Kasumi-1 (cell line): ENCODE results near the gene NUAK1.

Experiments used
- DNase-seq, 2 experiments: peaks; one replicate each; lab custom pipeline; 2025; lab: John Stamatoyannopoulos, UW

Gene NUAK1

DNA sequence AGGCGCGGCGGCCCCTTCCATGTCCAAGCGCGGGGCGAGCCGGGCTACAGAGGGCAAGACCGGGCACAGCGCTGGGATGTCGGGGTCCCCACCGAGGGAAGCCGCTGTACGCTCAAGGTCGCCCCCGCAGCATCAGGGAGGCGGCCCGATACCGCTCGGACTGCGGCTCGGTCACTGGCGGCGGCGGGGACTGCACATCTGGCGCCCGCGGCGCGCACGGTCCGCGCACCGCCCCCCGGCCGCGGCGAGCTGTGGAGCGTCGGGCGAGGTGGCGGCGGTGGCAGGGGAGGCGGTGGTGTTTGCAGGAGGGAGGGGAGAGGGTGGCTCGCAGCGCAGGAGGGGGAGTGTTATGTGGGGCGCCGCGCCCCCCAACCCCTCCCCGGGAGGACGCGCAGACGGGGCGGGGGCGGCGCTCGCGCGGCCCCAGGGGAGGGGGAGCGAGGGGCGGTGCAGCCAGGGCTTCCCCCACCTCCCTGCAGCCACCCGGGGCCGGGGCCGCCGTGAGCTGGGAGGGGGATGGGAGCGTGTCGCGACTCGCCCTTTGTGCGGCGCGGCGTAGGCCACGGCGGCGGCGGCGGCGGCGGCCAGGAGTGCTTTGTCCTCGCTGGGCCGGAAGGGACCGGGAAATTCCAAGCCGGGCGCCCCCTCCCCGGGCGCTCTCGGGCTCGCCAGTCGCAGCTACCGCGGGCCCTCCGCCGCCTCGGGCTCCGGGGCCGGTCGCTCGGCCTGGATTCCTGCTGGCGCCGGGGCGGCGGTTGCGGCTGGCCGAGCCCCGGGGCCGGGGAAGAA, at the start of gene NUAK1:
NUAK1 (minus strand) TSS at position 322 of the 789 bp plus-strand sequence; CDS start at position 21, 301 bp downstream.
- DNase-seq: no peak

DNA sequence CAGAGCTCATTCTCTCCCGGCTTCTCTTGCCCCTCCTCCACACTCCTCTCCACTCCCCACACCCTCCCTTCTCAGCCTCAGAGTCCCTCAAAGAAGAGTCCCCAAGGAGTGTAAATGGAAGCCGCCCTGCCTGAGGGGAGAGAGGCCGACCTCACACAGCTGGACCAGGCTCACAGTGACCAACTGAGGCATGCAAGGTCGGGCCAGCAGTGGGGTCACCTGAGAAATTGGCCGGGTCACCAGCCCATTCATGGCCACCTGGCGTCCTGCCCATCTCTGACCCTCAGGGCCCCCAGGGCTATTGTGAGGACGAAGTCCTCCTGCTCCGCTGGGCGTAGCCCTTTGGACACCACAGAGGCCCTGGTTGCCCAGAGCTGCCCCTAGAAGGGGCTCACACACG, 49.5 kb upstream of the NUAK1 start:
- DNase-seq: no peak

DNA sequence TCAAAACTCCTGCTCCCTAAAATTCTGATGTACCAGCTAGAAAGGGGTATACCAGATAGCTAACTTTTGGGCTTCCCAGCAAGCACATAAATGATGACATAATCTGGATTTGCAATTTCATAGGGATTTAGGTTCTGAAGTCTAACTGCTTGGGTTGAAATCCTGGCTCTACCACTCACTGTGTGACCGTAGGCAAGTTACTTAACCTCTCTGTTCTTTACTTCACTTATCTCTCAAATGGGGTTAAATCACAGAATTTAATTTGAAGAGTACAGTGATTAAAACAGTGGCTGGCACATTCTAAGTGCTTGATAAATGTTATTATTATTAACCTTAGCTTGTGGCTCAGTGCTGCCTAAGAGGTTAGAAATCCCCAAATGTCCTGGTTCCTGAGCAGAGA, 49.1 kb upstream of the NUAK1 start:
- no peak for DNase-seq

- DNase-seq: no peak
Observed at GRCh38 chr12:106187155-106187789, 48.5 kb upstream of the NUAK1 start.

DNA sequence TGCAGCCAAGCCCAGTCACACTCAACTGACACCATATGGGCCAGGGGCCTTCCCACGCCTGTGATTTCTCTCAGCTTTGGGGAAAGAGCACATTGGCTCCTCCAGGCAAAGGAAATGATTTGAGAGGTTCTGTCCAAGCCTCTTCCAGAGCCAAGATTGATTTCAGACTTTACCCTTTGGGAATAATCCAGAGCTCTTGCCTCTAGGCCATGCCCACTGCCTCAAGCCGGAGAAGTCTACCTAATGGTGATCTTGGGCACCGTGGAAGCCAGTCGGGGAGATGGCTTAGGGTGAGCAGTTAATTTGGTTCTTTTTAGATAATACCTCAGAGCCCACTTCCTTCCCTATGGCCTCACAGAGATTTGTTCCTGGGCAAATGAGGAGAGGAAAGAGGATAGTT, 45.0 kb upstream of the NUAK1 start:
- no peak for DNase-seq

GRCh38 chr12:106181401-106182114, 42.8 kb upstream of the NUAK1 start:
- DNase-seq: no peak

DNA sequence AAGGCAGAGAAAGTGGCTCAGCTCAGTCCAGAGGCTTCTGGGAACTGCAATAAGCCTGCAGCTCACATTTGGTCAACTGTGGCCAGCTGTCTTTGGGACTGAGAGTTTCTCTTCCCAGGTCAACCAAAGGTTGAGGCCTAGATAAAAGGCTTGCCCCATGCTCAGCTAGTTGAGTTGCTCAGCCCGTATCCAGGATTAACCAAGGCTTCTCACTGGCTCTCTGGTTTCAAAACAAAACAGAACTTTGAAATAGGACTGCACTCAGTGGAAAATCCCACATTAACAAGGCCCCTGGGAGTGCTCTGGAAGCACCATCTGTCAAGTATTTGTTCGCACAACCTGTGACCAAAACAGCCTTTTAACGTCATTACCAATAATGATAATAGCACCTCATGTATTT, 40.3 kb upstream of the NUAK1 start:
- DNase-seq: no peak

DNA sequence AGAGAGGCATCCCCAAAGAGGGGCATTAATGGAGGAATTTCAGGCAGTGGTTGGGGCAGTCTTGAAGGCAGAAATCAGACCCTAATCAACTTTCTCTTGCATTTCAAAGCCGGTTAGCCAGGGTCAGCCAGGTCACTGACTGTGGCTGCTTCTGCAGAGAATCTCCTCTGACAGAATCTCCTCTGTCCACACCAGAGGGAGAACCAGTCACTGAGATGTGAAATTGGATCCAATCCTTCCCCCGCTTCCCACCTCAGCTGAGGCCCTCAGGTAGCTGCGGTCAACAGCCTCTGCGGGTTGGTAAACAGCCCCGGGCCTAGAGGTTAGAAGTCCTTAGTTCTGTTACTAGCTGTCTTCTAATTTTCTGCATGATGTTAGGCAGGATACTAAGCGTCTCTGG, 39.8 kb upstream of the NUAK1 start:
- DNase-seq: no peak

DNA sequence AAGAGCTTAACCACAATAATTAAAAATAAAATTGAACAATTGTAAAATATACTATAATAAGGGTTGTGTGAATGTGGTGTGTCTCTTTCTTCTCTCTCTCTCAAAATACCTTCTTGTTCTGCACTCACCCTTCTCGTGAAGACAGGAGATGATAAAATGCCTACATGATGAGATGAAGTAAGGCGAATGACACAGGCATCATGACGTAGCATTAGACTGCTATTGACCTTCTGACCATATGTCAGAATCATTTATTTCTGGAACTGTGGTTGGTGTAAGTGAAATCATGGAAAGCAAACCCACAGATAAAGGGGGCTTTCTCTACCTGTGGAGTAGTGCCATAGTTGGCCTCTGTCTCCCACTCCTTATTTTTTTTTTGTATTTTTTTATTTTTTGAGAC, 37.8 kb upstream of the NUAK1 start:
- DNase-seq: no peak

- no peak for DNase-seq
Observed at GRCh38 chr12:106174876-106175275, 36.1 kb upstream of the NUAK1 start.

DNA sequence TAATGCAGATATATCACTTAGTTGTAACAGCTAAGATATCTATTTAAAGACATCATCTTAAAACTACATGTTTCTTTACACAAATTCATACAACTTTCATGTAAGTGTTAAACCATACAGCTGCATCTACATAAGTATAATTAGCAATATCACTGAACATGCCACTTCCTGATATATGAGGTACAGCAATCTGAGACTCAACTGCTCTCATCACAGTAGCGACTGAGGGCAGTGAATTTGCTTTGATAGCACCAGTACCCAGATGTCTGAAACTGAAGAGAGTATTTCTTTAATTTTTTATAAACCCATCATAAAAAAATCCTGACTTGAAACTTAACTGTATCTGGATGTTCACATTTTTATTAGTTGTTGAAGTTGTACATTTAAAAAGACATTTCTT, 34.7 kb upstream of the NUAK1 start:
- no peak for DNase-seq

DNA sequence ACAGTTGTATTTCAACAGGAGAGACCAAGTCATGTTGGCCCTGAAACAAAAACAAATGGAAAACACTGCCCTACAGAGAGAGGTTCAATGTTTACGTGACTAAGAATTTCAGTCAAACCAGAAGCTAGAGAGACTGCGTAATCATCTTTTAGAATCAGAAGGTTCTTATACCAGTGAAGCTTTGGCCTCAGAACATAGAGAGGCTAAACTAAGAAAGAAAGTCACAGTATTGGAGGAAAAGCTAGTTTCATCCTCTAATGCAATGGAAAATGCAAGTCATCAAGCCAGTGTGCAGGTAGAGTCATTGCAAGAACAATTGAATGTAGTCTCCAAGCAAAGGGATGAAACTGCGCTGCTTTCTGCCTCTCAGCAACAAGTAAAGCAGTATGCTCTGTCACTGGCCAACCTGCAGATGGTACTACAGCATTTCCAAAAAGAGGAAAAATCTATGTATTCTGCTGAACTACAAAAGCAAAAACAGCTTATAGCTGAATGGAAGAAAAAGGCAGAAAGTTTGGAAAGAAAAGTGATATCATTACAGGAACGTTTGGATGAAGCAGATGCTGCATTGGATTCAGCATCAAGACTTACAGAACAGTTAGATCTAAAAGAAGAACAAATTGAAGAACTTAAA, 32.5 kb upstream of the NUAK1 start:
- DNase-seq: no peak

GRCh38 chr12:106170285-106170684, 31.5 kb upstream of the NUAK1 start:
- no peak for DNase-seq

- no peak for DNase-seq
Observed at GRCh38 chr12:106163712-106164111, 25.0 kb upstream of the NUAK1 start.

DNA sequence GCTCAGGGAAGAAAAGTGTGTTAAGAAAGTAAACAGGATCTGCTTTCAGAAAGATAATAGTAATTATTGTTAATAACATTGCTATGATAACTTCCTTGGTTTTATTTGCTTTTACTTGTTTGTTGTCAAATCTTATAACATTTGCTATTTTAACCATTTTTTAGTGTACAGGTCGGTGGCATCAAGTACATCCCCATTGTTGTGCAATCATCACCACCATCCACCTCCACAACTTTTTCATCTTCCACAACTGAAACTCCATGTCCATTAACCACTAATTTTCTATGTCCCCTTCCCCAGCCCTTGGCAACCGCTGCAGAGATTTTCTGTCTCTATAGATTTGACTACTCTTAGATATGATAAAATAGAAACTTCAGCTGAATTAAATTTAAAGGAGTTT, 22.7 kb upstream of the NUAK1 start:
- DNase-seq: no peak

- DNase-seq: no peak
Observed at GRCh38 chr12:106160915-106161314, 22.2 kb upstream of the NUAK1 start.

DNA sequence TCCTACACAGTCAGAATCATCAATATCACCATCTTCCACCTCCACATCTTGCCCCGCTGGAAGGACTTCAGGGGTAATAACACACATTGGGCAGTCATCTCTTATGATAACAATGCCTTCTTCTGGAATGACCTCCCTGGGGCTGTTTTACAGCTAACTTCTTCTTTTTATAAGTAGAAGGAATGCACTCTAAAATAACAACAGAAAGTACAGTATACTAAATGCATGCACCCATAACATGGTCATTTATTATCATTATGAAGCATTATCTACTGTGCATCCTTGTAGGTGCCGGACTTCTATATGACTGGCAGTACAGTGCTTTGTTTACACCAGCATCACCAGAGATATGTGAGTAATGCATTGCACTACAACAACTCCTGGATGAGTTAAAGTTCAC, 19.0 kb upstream of the NUAK1 start:
- no peak for DNase-seq

GRCh38 chr12:106154751-106155273, 16.1 kb upstream of the NUAK1 start:
- DNase-seq: no peak

DNA sequence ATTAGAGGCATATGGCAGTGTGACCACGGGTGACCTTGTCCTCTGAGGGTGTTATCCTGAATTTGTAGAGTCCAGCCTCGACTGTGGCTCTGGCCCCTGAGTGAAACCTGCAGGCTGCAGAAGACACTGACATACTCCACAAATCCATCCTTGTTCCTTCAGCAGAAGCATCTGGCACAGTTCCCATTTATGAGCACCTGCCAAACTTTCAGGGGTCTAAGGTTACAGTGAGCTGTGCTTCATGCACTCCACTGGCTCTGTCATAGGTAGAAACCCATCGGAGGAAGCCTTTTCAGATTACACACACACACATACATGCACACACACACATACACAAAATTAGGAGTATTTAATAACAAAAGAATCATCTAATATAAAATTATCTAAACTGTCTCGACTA, 13.6 kb upstream of the NUAK1 start:
- no peak for DNase-seq

GRCh38 chr12:106150555-106150954, 11.8 kb upstream of the NUAK1 start:
- DNase-seq: no peak

DNA sequence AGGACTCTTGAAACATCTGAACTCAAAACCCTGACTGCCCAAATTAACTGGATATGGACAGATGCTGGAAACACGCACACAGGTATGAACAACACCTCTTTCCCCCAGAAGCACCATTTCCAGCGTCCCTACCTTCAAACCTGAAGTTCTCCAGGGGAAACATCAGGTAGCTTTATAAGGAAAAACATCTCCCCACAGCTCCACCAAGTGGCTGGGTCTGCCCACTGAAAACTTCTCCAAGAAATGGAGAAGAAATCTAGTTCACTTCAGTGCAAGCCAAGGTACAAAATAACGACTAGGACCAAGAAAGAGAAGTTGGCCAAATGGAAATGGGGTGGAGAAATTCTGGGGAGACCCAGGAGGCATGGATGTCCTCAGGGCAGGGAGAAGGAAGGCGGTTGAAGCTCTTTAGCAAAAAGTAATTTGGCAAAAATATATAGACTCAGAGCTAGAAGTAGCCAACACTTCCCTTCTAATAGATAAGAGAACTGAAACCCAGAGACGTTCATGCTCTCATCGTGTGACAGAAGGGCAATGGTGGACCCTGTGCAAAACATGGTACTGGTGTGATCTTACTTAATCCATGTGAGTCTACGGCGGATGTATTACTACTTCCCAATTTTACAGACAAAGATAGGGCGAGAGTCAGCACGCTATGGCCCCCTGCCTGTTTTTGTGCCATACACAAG, 10.5 kb upstream of the NUAK1 start:
- DNase-seq: peak; percentile 8 to 12

DNA sequence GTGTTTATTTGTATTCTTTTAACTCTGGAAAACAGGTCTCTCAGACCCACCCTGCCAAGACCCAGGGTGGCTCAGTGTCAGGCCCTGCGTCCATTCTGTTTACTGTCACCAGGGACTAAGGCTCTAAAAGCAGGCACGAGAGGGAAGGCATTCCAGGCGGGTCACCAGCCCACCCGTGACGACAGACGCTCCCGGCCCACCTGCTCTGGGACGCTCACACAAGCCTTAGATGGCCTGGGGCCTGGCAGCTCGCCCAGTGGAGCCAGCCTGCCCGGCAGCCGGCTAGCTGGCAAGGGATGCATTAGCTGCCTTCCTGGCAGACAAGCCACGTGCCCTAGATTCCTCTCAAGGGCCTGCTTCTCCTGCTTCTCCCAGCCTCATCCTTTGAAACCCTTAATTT, 9.2 kb upstream of the NUAK1 start:
- no peak for DNase-seq
